ENCODE data around the gene ARVCF. TPM values are rescaled to one million over a fixed set of nuclear protein-coding genes. Genes with fewer than 3 reads are reported as not detected.

ARVCF gene
- total RNA-seq: 10 to 100 TPM; 32.5 to 61.5 (median 39.5) TPM

GRCh38 chr22:20016734-20017621, at the start of gene ARVCF:
ARVCF (minus strand) TSS chr22:20016823; CDS start chr22:19990794, 26,029 bp downstream.
- peak within 1 kb of the TSS in 3 of 4 donors; percentile 49 to 69 (median 53) for H3K27ac ChIP-seq
- TF ChIP-seq POLR2AphosphoS5 (IDR thresholded peaks at IDR 0.05): no peak
- no peak for TF ChIP-seq POLR2A (IDR thresholded peaks at IDR 0.05)
- peak in 3 of 4 experiments; percentile 29 to 55 (median 38) for TF ChIP-seq CTCF (IDR thresholded peaks at IDR 0.05)
- no peak for TF ChIP-seq EP300 (IDR thresholded peaks at IDR 0.05)
- no peaks in the 10 kb centered on the region for H3K36me3 ChIP-seq
- peaks cover 0 to 66% (median 20%) of the 10 kb centered on the region in 3 donors for H3K4me1 ChIP-seq
- peak; percentile 87 for ATAC-seq
- H3K9me3 ChIP-seq: no peaks in the 10 kb centered on the region
- H3K27me3 ChIP-seq: no peaks in the 10 kb centered on the region
- 0% methylated on average over 6 of the region's 79 CpGs; no CpG with 5 or more reads in 1 of the 2 donors for WGBS, 2 donors (ENCODE audit: low coverage in 1 of 2)
- peak within 1 kb of the TSS; percentile 34 to 79 for H3K4me3 ChIP-seq

GRCh38 chr22:20065896-20066616, 49.4 kb upstream of the ARVCF start:
- H3K36me3 ChIP-seq: peaks cover 0 to 57% of the 10 kb centered on the region in 2 donors
- H3K4me1 ChIP-seq: no peaks in the 10 kb centered on the region
- no peaks in the 10 kb centered on the region for H3K9me3 ChIP-seq
- H3K4me3 ChIP-seq: no peak overlapping the region
- no peaks in the 10 kb centered on the region for H3K27me3 ChIP-seq
- ATAC-seq: no peak
- H3K27ac ChIP-seq: no peak overlapping the region
- 94% methylated on average over 3 of the region's 14 CpGs; no CpG with 5 or more reads in 1 of the 2 donors for WGBS, 2 donors (ENCODE audit: low coverage in 1 of 2)
- no peak for TF ChIP-seq CTCF (IDR thresholded peaks at IDR 0.05)
- TF ChIP-seq POLR2AphosphoS5 (IDR thresholded peaks at IDR 0.05): no peak

- Histone ChIP-seq H3K9me3 (no peaks in the 10 kb centered on the region), H3K36me3 (peaks cover 0 to 69% of the 10 kb centered on the region in 2 donors), H3K4me3 (no peak overlapping the region), H3K27me3 (no peaks in the 10 kb centered on the region), H3K27ac (no peak overlapping the region), H3K4me1 (no peaks in the 10 kb centered on the region)
- no peak for ATAC-seq
- 74 to 83% methylated on average over 1 to 8 of the region's 18 CpGs for WGBS, 2 donors (ENCODE audit: low coverage in 1 of 2)
- TF ChIP-seq POLR2AphosphoS5 (IDR thresholded peaks at IDR 0.05): no peak
- TF ChIP-seq CTCF (IDR thresholded peaks at IDR 0.05): no peak
- TF ChIP-seq POLR2A (IDR thresholded peaks at IDR 0.05): no peak
- TF ChIP-seq EP300 (IDR thresholded peaks at IDR 0.05): no peak
Measured at GRCh38 chr22:20064545-20065262, 48.1 kb upstream of the ARVCF start.

- peaks cover 0 to 75% of the 10 kb centered on the region in 2 donors for H3K36me3 ChIP-seq
- no CpG with 5 or more reads among the region's 3 CpGs for WGBS, 2 donors (ENCODE audit: low coverage in 1 of 2)
- no peaks in the 10 kb centered on the region for H3K4me1 ChIP-seq
- TF ChIP-seq CTCF (IDR thresholded peaks at IDR 0.05) (no peak), POLR2A (IDR thresholded peaks at IDR 0.05) (no peak)
- no peaks in the 10 kb centered on the region for H3K27me3 ChIP-seq
- no peaks in the 10 kb centered on the region for H3K9me3 ChIP-seq
- no peak for ATAC-seq
- no peak overlapping the region for H3K4me3 ChIP-seq
- no peak overlapping the region for H3K27ac ChIP-seq
Measured at GRCh38 chr22:20064140-20064480, 47.5 kb upstream of the ARVCF start.

All from gastroesophageal sphincter (tissue), 4 donors.